Psoas muscle (tissue), 8 donors: ENCODE measurements around the gene DOCK3. TPM values are rescaled to one million over a fixed set of nuclear protein-coding genes. Genes with fewer than 3 reads are reported as not detected.
"Not testable (repeated sequence)": the region's sequence is repeated elsewhere in the genome, so short reads cannot be mapped to it uniquely, and the experiment has no call there.

Experiments
- ATAC-seq, 4 donors: fragments of 200-7000 bp; cut with Tn5 transposase; one replicate each; pipeline ENCODE4 v1.9.1; 2020; ENCODE audit warnings: moderate library complexity in 3 of 4, mild to moderate bottlenecking in 2 of 4
- DNase-seq, 2 donors: peaks; one replicate each; pipeline ENCODE4 v3.0.0-alpha.2; 2020
- H3K27ac ChIP-seq: fragments of 200-600 bp; one replicate; pipeline ENCODE4 v1.8.0; 2022
- H3K27me3 ChIP-seq, 3 donors: fragments of 200-600 bp in 1 of 3; one replicate each; pipeline versions ENCODE4 v1.6.1 to v1.8.0; 2013 to 2022; ENCODE audit warnings: low read length in 2 of 3, mild to moderate bottlenecking in 2 of 3, moderate library complexity in 1 of 3; ENCODE audit not compliant: insufficient read depth in 3 of 3
- H3K36me3 ChIP-seq, 2 donors: fragments of 200-600 bp in 1 of 2; one replicate each; pipeline versions ENCODE4 v1.6.1 to v1.8.0; 2013 to 2022; ENCODE audit warnings: low read depth in 1 of 2, mild to moderate bottlenecking in 1 of 2, moderate library complexity in 1 of 2; ENCODE audit not compliant: insufficient read depth in 1 of 2
- H3K4me1 ChIP-seq: fragments of 200-600 bp; one replicate; pipeline ENCODE4 v1.8.0; 2022
- H3K4me3 ChIP-seq: fragments of 200-600 bp; one replicate; pipeline ENCODE4 v1.8.0; 2022; ENCODE audit warnings: mild to moderate bottlenecking
- H3K9me3 ChIP-seq: fragments of 200-600 bp; one replicate; pipeline ENCODE4 v1.8.0; 2022
- WGBS, 3 donors: extraction: QIAGEN DNeasy Blood & Tissue Kit; methylation state at CpG; one replicate each; pipeline versions ENCODE4 v1.1.6 to v1.1.7; 2013; 5-methylcytosine and 5-hydroxymethylcytosine counted together
- intact Hi-C, 2 donors: fragments of 100-400 bp; cut with DNase I; formaldehyde crosslinking; loops; one replicate each; pipeline versions ENCODE4 v1.11.0 to v1.14.2; 2022
- polyA plus RNA-seq, 3 donors: library from polyadenylated mRNA; stranded (reverse); fragments of 200-250 nt; gene quantifications; one replicate each; pipeline ENCODE4 v1.2.3, GENCODE V29; 2013
- total RNA-seq, 4 donors: library from RNA; stranded (reverse); fragmentation: NEBNext Ultra II Directional in 2 of 4; extraction: Animal tissue kit (Norgen Biotek cat#: 25700) in 2 of 4; gene quantifications; one replicate each; pipeline versions ENCODE4 v1.2.1 to v1.2.4, GENCODE V29; 2021 to 2023
- TF ChIP-seq, protein P1 (sequence below): fragments of 200-600 bp; IDR thresholded peaks from one replicate; pipeline ENCODE4 v1.8.0; 2022; ENCODE audit warnings: antibody characterized with exemption
- donor health status: healthy with polysubstance abuse.
- donor health status: DM: no; HTN: no; CAD: no; lungs with moderate emphysema.
- donor health status: Bipolar disorder and iron deficiency.
- donor health status: healthy.
- donor health status: DM: yes; HTN: yes; CAD: no.
- donor health status: DM: no; HTN: no; CAD: no.
- donor health status: DM: no; HTN: no; CAD: no.
- donor health status: DM: yes; HTN: yes; CAD: no.

DOCK3 gene
- total and polyA plus RNA-seq, 7 donors, result 0.01 to 0.91 (median 0.87) TPM

DNA sequence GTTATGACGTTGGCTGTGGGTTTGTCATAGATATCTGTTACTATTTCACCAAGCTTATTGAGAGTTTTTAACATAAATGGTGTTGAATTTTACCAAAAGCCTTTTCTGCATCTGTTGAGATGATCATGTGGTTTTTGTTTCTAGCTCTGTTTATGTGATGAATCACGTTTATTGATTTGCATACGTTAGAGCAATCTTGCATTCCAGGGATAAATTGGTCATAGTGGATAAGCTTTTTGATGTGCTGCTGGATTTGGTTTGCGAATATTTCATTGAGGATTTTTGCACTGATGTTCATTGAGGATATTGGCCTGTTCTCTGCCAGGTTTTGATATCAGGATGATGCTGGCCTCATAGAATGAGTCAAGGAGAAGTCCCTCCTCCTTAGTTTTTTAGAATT is 117.8 kb downstream of the DOCK3 start:
- no peak for DNase-seq
- Histone ChIP-seq H3K27me3 (no peaks in the 10 kb centered on the region), H3K36me3 (no peaks in the 10 kb centered on the region), H3K27ac (no peak overlapping the region), H3K4me3 (no peak overlapping the region), H3K9me3 (no peaks in the 10 kb centered on the region), H3K4me1 (no peaks in the 10 kb centered on the region)
- intact Hi-C loops, result no loop called here
- WGBS, 3 donors, result 70 to 80% (median 79%) methylated on average over 4 of the region's 4 CpGs
- ATAC-seq, result no peak
- TF ChIP-seq, protein P1, sequence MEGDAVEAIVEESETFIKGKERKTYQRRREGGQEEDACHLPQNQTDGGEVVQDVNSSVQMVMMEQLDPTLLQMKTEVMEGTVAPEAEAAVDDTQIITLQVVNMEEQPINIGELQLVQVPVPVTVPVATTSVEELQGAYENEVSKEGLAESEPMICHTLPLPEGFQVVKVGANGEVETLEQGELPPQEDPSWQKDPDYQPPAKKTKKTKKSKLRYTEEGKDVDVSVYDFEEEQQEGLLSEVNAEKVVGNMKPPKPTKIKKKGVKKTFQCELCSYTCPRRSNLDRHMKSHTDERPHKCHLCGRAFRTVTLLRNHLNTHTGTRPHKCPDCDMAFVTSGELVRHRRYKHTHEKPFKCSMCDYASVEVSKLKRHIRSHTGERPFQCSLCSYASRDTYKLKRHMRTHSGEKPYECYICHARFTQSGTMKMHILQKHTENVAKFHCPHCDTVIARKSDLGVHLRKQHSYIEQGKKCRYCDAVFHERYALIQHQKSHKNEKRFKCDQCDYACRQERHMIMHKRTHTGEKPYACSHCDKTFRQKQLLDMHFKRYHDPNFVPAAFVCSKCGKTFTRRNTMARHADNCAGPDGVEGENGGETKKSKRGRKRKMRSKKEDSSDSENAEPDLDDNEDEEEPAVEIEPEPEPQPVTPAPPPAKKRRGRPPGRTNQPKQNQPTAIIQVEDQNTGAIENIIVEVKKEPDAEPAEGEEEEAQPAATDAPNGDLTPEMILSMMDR, result no peak

DNA sequence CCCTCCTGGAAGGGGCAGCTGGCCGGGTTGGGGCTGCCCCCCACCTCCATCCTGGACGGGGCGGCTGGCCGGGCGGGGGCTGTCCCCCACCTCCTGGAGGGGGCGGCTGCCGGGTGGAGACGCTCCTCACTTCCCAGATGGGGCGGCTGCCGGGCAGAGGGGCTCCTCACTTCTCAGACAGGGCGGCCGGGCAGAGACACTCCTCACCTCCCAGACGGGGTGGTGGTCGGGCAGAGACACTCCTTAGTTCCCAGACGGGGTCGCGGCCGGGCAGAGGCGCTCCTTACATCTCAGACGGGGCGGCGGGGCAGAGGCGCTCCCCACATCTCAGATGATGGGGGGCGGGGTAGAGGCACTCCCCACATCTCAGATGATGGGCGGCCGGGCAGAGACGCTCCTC is 129.1 kb downstream of the DOCK3 start:
- DNase-seq, H3K36me3 ChIP-seq, H3K4me3 ChIP-seq, ATAC-seq, H3K4me1 ChIP-seq, intact Hi-C loops, H3K27me3 ChIP-seq, H3K27ac ChIP-seq: not testable (repeated sequence)
- 96 to 100% (median 98%) methylated on average over 8 to 27 of the region's 27 CpGs for WGBS, 3 donors
- peaks cover 33% of the 10 kb centered on the region for H3K9me3 ChIP-seq

GRCh38 chr3:50804376-50804775 is 129.6 kb downstream of the DOCK3 start:
- intact Hi-C loops, H3K4me3 ChIP-seq, H3K27me3 ChIP-seq, H3K27ac ChIP-seq, ATAC-seq, H3K36me3 ChIP-seq, DNase-seq, H3K4me1 ChIP-seq: not testable (repeated sequence)
- WGBS, 3 donors, result 91 to 95% (median 93%) methylated on average over 16 to 20 of the region's 20 CpGs
- H3K9me3 ChIP-seq, result peaks cover 27% of the 10 kb centered on the region

DNA sequence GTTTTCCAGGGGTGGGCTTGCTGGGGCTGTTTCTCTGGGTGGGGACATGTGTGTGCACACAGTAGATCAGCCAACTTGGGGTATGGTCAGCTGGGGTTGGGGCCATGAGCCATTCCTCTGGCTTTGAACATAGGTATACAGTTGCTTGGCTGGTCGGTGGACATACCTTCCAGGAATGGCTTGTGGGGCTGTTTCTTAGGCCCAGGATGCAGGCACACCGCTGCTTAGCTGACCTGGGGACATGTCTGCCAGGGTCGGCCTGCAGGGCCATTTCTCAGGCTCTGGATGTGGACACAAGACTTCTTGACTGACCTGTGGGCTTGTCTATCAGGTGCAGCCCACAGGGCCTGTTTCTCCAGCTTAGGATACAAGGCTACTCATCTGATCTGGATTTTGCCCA is 130.6 kb downstream of the DOCK3 start:
- DNase-seq (no peak), ATAC-seq (no peak)
- H3K4me1 ChIP-seq, result no peaks in the 10 kb centered on the region
- WGBS, 3 donors, result 54 to 86% (median 81%) methylated on average over 3 of the region's 3 CpGs
- TF ChIP-seq, protein P1, result no peak
- no peak overlapping the region for H3K4me3 ChIP-seq
- peaks cover 19% of the 10 kb centered on the region for H3K9me3 ChIP-seq
- intact Hi-C loops, result no loop called here
- no peak overlapping the region for H3K27ac ChIP-seq
- H3K27me3 ChIP-seq, result no peaks in the 10 kb centered on the region
- H3K36me3 ChIP-seq, result no peaks in the 10 kb centered on the region

DNA sequence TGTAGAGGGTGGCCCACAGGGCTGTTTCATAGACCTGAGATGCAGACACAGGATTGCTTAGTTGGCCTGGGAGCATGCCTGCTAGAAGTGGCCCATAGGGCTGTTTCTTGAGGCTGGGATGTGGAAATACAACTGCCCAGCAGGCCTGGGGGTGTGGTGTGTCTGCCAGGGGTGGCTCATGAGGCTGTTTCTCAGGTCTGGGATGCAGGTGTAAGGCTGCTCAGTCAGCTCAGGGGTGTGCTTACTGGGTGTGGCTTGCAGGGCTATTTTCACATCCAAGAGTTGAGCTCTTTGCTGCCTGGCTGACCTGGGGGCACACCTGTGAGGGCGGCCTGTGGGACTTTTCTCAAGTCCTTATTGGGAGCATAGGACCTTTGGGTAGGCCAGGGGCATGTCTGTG is 131.3 kb downstream of the DOCK3 start:
- intact Hi-C loops, result no loop called here
- H3K9me3 ChIP-seq, result peaks cover 17% of the 10 kb centered on the region
- H3K27ac ChIP-seq, result no peak overlapping the region
- no peaks in the 10 kb centered on the region for H3K4me1 ChIP-seq
- WGBS, 3 donors, result 73 to 88% (median 73%) methylated on average over 1 of the region's 1 CpG
- TF ChIP-seq, protein P1, result no peak
- ATAC-seq, result no peak
- no peak for DNase-seq
- no peaks in the 10 kb centered on the region for H3K27me3 ChIP-seq
- no peak overlapping the region for H3K4me3 ChIP-seq
- H3K36me3 ChIP-seq, result no peaks in the 10 kb centered on the region

DNA sequence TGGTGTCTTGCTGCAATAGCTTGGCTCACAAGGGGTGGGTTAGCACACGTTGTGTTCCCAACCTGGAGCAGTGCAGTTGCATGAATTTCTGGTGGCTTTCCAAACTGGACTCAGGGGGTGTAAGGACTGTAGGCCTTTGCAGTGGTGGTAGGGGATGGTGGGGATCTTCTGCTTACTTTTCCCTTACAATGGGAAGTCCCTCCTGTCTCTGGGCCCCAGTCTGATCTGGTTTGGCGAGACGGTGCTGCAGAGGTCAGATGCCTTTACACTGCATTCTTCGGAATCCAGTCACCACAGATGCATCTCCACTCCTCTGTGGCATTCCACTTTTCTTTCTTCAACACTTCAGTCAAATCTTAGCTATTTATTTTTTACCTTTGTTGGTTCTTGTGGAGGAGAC is 132.1 kb downstream of the DOCK3 start:
- Histone ChIP-seq H3K27me3 (no peaks in the 10 kb centered on the region), H3K4me3 (no peak overlapping the region), H3K36me3 (no peaks in the 10 kb centered on the region), H3K9me3 (peaks cover 9% of the 10 kb centered on the region), H3K4me1 (no peaks in the 10 kb centered on the region), H3K27ac (no peak overlapping the region)
- 44 to 45% (median 45%) methylated on average over 4 of the region's 4 CpGs for WGBS, 3 donors
- TF ChIP-seq, protein P1, result no peak
- intact Hi-C loops, result no loop called here
- no peak for DNase-seq
- no peak for ATAC-seq
